HT1080 (cell line): Measurements from ENCODE around the gene KAT2A. TPM values are rescaled to one million over a fixed set of nuclear protein-coding genes. Genes with fewer than 3 reads are reported as not detected.

Experiments used
- DNase-seq: peaks from one replicate; pipeline ENCODE4 v3.0.0-alpha.2; 2015; ENCODE audit warnings: low read depth
- total RNA-seq: library from RNA; depleted of rRNA; stranded (reverse); fragments of >200 nt; shearing (Covaris generic); gene quantifications from 2 replicates; pipeline ENCODE4 v1.2.3, GENCODE V29; 2014

The KAT2A gene
- total RNA-seq, 1 experiment from 2014 or later = 28.0 TPM

GRCh38 chr17:42135664-42136653 lies 14.8 kb upstream of the KAT2A start:
- DNase-seq = peak; percentile 80

GRCh38 chr17:42135151-42135550 lies 14.0 kb upstream of the KAT2A start:
- no peak for DNase-seq

DNA sequence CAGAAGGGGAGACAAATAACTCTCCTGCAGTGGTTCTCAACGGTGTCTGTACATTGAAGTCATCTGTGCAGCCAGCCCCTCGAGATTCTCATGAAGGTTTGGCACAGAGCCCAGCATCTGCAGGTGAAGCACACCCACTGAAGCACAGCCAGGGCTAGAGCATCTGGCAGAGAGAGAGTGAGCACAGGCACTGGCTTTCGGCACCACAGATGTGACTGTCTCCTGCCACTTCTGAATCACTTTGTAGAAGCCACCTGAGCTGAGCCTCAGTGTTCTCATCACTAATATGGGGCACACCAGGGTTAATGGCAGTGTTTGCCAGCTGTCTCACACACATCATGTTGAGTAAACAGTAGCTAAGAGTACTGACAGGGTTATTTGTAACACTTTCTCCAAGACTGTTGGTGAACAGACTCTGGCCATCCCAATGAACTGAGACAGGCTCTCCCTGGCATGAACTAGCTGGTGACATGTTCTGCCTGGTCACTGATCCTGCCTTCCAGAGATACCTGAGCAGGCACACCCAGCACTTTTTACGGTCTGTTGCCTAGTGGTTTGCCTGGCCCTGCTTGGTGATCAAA lies 12.4 kb upstream of the KAT2A start:
- DNase-seq = no peak

DNA sequence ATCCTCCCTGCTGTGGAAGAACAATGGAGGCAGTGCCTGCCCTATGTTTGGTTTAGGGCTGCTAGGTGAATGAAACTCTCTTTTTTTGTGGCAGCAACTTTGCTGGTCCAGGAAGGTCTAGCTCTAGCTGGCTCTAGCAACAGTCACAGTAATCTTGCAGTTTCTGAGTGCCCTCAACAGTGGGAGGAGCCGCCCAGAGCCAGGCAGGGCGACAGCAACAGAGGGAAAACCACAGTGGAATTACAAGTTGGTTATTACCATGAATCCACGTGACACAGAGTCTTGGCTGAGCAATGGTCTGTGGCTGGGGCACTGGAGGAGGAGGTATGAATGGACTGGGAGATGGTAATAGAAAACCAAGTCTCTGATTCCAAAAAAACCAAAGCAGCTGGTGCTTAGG lies 11.8 kb upstream of the KAT2A start:
- DNase-seq = peak; percentile 88

DNA sequence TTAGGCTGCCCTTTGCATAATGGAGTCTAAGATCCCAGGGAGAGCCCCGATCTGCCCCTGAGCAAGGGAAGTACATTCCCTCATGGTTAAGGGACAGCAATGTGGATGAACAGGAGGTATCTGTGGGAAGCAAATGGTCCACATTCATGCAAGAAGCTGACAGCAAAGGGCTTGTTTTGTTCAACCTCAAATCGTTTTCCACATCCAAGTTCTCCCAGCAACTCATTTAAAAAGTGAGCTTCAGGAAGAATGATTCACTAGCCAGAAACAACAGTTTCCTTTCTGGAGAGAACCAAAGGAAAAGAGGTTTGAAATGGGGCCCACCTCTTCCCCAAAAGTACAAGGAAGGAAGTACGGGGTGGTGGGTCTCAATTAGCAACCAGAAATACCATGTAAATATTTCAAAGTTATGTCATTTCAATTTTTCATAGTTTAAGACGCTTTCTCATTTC lies 10.8 kb upstream of the KAT2A start:
- peak; percentile 64 for DNase-seq

GRCh38 chr17:42131232-42131631 lies 10.1 kb upstream of the KAT2A start:
- no peak for DNase-seq

GRCh38 chr17:42130310-42130936 lies 9.3 kb upstream of the KAT2A start:
- DNase-seq = no peak

DNA sequence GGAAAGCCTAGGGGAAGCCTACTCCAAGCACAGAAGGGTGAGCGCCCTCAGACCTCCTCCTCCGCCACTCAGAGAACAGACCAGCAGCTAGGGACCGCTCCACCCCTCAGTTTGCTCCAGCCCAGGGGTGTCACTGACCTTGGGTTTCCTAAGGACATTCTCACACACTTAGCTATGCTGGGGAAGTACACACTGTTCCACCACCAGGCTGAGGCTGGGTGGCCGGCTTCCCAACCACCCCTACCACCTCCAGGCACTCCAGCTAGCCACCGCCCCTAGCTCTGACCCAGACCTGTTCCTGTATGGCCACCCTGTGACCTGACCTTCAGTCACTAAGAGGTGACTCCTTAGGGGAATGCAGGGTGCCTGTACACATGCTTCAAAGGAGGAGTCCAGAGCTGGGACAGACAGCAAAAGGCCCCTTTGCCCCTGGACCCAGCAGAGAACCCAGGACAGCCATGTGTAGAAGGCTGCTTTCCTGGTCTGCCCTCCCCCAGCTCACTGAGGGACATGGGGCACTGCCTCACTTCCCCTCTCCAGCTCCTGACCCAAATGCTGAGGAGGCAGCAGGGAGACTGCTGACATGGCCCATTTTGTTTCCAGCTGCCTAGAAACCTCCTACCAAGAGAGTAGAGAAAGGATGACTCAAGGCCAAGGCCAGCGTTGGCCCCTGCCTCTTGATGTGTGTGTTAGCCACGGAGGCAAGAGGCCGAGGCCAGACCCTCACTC lies 8.1 kb upstream of the KAT2A start:
- DNase-seq = no peak

DNA sequence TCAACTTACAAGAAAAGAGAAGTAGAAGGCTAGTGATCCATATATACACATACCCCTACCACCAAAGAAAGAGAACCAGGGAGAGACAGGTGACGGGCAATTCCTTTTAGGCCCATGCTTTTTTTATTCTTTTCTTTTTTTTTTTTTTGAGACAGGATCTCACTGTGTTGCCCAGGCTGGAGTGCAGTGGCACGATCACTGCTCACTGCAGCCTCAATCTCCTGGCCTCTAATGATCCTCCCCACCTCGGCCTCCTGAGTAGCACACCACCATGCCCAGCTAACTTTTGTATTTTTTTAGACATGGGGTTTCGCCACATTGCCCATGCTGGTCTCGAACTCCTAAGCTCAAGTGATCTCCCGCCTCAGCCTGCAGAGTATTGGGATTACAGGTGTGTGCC lies 6.2 kb upstream of the KAT2A start:
- DNase-seq = no peak

GRCh38 chr17:42126836-42127235 lies 5.7 kb upstream of the KAT2A start:
- no peak for DNase-seq

GRCh38 chr17:42125565-42125964 lies 4.4 kb upstream of the KAT2A start:
- no peak for DNase-seq

DNA sequence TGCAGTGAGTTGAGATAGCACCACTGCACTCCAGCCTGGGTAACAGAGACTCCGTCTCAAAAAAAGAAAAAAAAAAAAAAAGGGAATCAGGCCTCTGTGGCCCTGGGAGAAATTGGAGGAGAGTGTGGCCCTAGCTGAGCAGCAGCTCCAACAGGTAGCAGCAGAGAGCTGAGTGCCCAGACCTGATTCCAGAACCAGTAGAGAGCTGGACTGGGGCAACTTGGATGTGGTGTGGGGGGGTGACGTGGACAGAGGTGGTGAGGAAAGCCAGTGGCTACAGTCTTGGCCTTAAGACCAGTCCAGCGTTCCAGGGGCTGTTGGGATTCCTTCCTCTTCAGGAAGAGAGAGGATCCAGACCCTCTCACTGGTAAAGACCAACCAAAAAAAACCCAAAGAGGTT lies 3.1 kb upstream of the KAT2A start:
- DNase-seq = no peak

GRCh38 chr17:42122371-42123303 lies 1.5 kb upstream of the KAT2A start, which contains the start of gene HSPB9:
HSPB9 (plus strand) TSS chr17:42122804; CDS start chr17:42122851, 47 bp downstream.
- no peak for DNase-seq

- no peak for DNase-seq
These were observed 902 bp downstream of the KAT2A start for GRCh38 chr17:42120161-42120769.

GRCh38 chr17:42119301-42119700 lies 1.9 kb downstream of the KAT2A start:
- no peak for DNase-seq

- DNase-seq = peak; percentile 30
These were observed 2.6 kb downstream of the KAT2A start for GRCh38 chr17:42118545-42118944.

GRCh38 chr17:42118126-42118510 lies 3.0 kb downstream of the KAT2A start:
- no peak for DNase-seq

DNA sequence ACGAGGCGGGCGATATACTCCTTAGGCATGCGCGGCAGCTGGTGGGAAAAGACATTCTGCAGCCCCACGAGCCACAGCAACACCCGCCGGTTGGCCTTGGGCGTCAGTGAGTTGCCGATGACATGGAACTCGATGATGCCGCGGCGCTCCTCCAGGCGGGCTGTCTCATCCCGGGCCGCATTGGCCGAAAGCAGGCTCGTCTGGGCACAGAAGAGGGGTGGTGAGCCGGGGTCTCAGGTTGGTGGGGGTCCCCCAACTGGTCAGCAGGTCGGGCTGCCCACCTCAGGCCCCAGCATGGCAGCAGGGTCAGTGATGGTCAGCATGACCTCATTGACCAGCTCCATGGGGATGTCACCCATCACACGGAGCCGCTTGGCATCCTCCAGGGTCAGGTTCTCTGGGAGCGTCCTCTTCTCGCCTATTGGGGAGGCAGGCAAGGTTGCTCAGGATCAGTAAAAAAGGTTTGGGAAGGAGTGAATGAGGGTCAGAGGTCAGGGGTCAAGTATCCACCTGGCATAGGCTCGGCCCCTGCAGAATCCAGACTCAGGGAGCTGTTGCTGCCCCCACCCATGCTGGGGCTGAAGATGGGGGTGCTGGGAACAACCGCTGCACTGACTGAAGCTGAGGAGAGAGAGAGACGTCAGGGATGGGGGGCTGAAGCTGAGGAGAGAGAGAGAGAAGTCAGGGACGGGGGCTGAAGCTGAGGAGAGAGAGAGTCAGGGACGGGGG lies 3.6 kb downstream of the KAT2A start:
- no peak for DNase-seq
